Activated CD4-positive, alpha-beta T cell treated with anti-CD3 and anti-CD28 coated beads for 4 hours (primary cell): ENCODE results near the gene TTLL3.

Source experiments
- DNase-seq, 2 donors: peaks; one replicate each; pipeline ENCODE4 v3.0.0-alpha.2; 2020

TTLL3 gene

DNA sequence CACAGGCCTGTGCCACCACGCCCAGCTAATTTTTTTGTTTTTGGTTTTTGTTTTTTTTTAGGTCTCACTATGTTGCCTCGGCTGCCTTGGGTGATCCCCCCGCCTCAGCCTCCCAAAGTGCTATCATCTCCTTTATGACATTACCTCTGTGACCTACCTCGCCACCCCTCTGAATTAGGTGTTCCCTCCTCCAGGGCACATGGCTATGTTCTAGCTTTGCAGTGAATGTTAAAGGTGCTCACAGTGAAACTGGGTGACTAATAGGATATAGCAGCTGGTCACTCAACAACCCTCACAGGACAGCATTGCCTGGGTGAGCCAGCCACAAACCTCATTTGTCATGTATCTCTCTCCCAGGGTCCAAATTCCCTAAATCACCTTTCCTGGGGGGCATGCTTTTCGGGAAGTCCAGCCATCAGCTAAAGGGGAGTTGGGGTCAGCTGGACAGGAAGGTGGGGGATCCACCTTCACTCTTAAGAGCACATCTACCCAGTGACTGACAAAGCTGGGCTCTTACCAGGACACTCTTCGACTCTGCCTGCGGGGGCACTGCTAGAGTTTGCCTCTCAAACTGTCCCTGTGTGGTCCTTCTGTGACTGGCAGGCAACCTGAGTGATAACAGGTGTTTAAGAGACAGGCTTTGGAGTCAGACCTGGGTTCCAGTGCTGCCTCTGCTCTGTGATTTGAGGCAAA is 1.6 kb upstream of the TTLL3 start:
- peak; percentile 45 to 48 for DNase-seq

DNA sequence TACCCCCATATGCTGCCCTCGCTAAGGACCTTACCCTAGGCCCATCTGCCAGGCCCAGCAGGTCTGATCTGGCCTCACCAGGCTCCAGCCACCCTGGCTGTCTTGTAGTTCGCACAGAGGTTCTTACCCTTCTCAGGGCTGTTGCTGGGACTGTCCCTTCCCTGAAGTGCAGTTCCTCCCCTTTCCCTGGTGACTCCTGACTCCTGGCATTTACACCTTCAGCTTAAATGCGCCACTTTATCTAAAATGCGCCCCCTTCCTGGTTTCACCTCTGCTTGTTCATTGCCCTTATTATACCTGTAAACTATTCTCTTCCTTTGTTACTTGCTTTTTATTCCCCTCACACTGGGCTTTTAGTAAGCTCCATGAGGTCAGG is 835 bp upstream of the TTLL3 start:
- no peak for DNase-seq

DNA sequence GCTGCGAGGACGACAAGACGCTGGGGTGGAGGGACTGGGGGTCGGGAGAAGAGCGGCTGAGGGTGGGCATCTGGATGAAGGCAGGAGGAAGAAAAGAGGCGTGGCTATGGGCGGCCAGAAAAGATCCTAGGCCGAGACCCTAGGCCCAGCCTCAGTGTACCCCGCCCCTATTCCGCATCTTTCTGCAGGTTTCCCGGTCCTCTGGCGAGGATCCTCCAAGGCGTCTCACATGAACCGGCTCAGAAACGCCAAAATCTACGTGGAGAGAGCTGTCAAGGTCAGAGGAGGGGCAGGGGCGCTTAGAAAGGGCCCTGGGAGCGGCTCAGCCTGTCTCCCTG is 340 bp downstream of the TTLL3 start:
- DNase-seq: no peak

DNA sequence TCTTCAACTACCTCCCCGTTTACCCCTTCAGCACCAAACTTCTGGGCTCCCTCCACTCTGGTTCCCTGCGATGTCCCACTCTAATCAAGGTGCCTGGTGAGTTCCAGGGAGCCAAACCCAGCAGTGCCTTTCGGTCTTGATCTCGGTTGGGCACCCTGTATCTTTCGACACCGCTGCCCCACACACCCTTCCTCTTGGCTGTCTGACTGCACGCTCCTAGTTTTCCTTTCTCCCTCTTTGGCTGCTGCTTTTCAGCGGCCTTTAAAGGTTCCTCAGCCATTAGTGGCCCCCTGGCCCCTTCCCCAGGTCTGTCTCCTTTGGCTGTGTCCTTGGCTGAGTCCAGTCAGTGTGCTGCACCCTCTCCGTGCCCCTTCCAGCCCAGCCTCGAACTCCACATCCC is 784 bp downstream of the TTLL3 start:
- DNase-seq: no peak

DNA sequence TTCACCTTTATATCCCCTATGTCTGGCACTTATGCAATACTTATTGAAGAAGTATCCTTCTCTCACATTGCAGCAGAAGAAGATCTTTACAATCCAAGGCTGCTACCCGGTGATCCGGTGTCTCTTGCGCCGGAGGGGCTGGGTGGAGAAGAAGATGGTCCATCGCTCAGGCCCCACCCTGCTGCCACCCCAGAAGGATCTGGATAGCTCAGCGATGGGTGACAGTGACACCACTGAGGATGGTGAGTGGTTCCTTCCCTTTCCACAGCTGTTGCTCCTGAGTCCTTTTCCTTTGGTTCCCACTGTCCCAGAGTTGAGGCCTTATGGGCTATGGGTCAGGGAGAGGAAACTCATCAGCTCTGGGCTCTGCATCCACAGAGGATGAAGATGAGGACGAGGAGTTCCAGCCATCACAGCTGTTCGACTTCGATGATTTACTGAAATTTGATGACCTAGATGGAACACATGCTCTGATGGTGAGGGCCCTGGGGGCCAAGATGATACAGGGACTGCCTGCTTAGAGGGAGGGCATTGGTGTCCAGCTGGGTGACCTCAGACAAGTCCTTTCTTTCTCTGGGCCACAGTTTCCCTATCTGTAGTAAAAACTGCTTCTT is 2.9 kb downstream of the TTLL3 start:
- DNase-seq: no peak

GRCh38 chr3:9815986-9816385 is 5.9 kb downstream of the TTLL3 start:
- no peak for DNase-seq

- DNase-seq: no peak
Measured at GRCh38 chr3:9817436-9817835, 7.4 kb downstream of the TTLL3 start.

- no peak for DNase-seq
Measured at GRCh38 chr3:9818666-9819335, 8.7 kb downstream of the TTLL3 start.

- DNase-seq: no peak
Measured at GRCh38 chr3:9820543-9820942, 10.5 kb downstream of the TTLL3 start.

DNA sequence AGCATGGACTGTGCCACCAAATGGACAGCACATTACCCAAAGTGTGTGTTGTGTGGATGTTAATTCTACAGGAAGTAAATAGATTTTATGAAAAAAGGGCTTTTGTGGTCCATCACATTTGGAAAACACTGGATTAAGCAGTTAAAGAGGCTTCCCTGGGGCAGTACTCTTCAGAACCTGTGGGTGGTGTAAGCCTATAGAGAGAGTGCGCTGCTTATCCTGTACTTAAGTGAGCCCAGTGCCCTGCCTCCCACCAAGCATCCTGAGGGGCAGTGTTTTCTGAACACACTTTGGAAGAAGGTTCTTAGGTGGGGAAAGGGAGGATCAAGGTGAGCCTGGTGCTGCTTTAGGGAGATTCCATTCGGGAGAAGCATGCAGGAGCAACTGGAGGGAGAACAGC is 10.9 kb downstream of the TTLL3 start:
- DNase-seq: no peak

DNA sequence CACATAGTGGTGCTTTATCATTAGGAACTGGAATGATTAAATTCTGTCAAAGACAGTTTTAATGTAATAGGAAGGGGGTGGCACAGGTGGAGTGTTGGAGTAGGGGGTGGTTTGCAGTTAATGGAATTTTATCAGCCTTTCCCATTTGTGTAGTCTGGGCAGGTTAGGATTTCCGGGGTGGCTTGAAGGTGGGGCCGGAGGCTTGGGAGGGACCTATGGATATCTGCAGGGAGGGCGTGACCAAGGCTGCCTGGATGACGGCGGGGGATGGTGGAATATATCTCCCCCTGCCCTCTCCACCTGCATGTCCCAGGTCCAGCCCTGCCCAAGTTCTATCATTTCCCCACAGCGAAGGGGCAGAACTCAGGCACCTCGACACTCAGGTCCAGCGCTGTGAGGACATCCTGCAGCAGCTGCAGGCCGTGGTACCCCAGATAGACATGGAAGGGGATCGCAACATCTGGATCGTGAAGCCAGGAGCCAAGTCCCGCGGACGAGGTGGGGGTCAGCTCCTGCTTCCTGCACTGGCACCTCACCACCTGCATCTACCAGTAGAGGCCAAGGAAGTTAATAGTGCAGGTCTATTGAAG is 15.5 kb downstream of the TTLL3 start:
- no peak for DNase-seq

DNA sequence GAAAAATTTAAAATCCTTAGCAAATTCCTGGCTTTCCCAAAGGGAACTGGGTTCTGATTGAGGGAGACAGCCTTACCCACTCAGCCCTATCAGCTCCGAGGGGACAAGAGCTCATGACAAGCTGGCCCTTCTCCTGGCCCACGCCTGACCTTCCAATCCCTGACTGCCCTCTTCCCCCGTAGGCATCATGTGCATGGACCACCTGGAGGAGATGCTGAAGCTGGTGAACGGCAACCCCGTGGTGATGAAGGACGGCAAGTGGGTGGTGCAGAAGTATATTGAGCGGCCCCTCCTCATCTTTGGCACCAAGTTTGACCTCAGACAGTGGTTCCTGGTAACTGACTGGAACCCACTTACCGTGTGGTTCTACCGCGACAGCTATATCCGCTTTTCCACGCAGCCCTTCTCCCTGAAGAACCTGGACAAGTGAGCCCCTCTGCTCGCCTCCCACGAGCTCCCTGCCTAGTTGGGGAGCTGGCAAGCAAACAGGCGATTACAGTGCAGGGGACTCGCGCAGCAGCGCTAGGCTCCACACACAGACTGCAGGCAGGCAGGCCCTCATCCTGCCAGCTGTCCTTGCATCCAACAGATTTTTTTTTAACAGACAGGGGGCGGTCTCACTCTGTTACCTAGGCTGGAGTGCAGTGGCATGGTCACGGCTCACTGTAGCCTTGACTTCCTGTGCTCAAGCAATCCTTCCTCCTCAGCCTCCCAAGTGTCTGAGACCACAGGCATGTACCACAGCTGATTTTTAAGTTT is 16.9 kb downstream of the TTLL3 start:
- DNase-seq: no peak

DNA sequence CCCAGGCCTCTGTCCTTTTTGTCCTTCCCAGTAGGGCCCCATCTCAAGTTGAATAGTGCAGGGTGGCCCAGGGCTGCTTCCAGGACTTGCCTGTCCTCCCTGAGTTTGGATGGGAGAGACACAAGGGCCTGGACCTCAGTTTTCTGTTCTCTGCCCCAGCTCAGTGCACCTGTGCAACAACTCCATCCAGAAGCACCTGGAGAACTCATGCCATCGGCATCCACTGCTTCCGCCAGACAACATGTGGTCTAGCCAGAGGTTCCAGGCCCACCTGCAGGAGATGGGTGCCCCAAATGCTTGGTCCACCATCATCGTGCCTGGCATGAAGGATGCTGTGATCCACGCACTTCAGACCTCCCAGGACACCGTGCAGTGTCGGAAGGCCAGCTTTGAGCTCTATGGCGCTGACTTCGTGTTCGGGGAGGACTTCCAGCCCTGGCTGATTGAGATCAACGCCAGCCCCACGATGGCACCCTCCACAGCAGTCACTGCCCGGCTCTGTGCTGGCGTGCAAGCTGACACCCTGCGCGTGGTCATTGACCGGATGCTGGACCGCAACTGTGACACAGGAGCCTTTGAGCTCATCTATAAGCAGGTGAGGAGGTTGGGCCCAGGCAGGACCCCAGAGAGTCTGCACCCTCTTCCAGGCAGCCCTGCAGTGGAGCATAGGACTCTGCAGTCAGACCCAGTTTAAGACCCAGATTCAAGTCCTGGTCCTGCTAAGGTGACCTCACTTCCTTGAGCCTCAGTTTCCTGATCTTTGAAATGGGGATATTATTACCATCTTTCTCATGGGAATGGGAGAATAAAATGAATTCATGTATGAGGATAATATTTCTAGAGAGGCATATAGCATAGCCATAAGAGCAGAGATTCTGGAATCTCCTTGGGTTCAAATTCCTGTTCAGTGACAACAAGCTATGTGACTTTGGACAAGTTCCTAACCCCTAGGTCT is 19.0 kb downstream of the TTLL3 start:
- DNase-seq: no peak

DNA sequence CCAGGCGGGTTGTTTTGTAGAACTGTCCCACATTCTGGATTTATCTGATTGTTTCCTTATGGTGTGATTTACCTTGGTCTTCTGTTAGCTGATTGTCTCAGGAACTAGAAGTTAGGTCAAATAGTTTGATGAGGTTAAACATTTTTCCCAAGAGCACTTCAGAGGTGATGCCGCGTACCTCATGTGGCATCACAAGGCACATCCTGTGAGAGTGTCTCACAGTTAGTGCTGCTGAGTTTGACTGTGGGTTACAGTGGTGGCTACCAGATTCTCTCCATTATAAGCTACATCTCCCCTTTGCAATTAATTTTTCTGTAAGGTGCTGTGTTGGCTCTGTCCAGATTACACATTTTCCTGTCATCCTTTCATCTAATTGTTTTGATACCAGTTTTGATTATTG is 21.2 kb downstream of the TTLL3 start:
- no peak for DNase-seq

GRCh38 chr3:9833078-9833477 is 23.0 kb downstream of the TTLL3 start:
- DNase-seq: no peak

GRCh38 chr3:9834520-9835380 is 24.7 kb downstream of the TTLL3 start:
- no peak for DNase-seq

- DNase-seq: no peak
Measured at GRCh38 chr3:9837701-9838582, 27.9 kb downstream of the TTLL3 start.

GRCh38 chr3:9838856-9839255 is 28.8 kb downstream of the TTLL3 start:
- no peak for DNase-seq

DNA sequence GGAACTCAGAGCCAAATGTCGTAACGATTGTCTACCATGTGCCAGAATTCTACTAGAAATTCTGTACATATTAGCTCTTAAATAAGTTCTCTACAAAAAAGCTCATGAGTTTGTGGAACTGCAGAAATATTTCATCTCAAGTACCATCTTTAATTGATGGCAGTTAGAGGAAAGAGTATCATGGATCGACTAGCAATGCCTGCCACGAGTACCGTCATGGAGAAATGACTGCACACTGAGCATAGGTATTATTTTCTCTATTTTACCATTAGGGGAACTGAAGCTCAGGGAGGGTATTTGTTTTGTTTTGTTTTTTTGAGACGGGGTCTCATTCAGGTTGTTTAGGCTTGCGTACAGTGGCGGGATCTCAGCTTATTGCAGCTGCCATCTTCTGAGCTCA is 31.0 kb downstream of the TTLL3 start:
- no peak for DNase-seq
